Cardiac fibroblast (primary cell): ENCODE data around the gene IMPDH2.

Experiments used
- DNase-seq, 2 donors: peaks; one replicate each; pipeline versions ENCODE4 v3.0.0 to v3.0.0-alpha.2; 2010; ENCODE audit warnings: low read depth in 2 of 2
- H3K4me3 ChIP-seq, 2 donors: replicated peaks in 1 of 2; 1 replicate in 1 of 2; 2 replicates in 1 of 2; pipeline ENCODE4 v1.5.1; 2011; ENCODE audit warnings: low read depth in 2 of 2, low read length in 2 of 2, mild to moderate bottlenecking in 2 of 2, moderate library complexity in 1 of 2
- CTCF ChIP-seq: IDR thresholded peaks from one replicate; pipeline ENCODE4 v1.5.1; 2011; ENCODE audit warnings: low read depth, mild to moderate bottlenecking, low read length, inconsistent platforms

The IMPDH2 gene

GRCh38 chr3:48999085-48999858 lies 29.9 kb downstream of the IMPDH2 start:
- no peak overlapping the region for H3K4me3 ChIP-seq
- TF ChIP-seq CTCF: no peak
- DNase-seq: no peak

GRCh38 chr3:48997714-48998637 lies 31.2 kb downstream of the IMPDH2 start:
- no peak overlapping the region for H3K4me3 ChIP-seq
- no peak for TF ChIP-seq CTCF
- no peak for DNase-seq

GRCh38 chr3:48997102-48997635 lies 32.0 kb downstream of the IMPDH2 start:
- no peak for TF ChIP-seq CTCF
- no peak for DNase-seq
- H3K4me3 ChIP-seq: no peak overlapping the region

- no peak for TF ChIP-seq CTCF
- no peak overlapping the region for H3K4me3 ChIP-seq
- no peak for DNase-seq
Measured at GRCh38 chr3:48996640-48997039, 32.6 kb downstream of the IMPDH2 start.

- no peak for DNase-seq
- TF ChIP-seq CTCF: no peak
- no peak overlapping the region for H3K4me3 ChIP-seq
Measured at GRCh38 chr3:48993834-48994233, 35.4 kb downstream of the IMPDH2 start.

DNA sequence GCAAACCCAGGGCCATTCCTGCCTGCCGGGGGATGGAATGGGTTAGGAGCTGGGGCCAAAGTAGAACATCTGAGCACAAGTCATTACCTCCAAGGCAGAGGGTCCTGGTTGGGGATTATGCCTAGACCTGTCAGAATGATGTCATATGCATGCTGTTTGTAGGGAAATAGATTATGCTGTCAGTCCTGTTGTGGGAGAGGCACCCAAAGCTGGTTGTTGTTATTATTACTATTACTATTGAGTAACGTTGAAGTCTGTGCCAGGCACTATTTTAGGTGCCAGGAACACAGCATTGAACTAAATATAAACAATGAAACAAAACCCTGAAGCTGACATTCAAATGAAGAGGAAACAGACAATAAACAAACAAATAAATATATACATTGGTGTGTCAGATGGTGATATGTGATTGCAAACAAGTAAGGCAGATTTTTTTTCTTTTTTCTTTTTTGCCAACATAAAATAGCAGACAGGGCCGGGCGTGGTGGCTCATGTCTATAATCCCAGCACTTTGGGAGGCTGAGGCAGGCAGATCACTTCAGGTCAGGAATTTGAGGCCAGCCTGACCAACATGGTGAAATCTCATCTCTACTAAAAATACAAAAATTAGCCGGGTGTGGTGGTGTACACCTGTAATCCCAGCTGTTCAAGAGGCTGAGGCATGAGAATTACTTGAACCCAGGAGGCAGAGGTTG lies 37.2 kb downstream of the IMPDH2 start:
- no peak overlapping the region for H3K4me3 ChIP-seq
- peak in 1 of 2 donors; percentile 11 for DNase-seq
- TF ChIP-seq CTCF: no peak
